SIG-M5 (cell line): ENCODE results near the gene LRRN4.

Experiments used
- DNase-seq: peaks from one replicate; lab custom pipeline; 2025; lab: John Stamatoyannopoulos, UW

LRRN4 gene

GRCh38 chr20:6030453-6031080 lies 23.3 kb downstream of the LRRN4 start:
- DNase-seq = no peak

GRCh38 chr20:6029538-6029937 lies 24.3 kb downstream of the LRRN4 start:
- no peak for DNase-seq

- DNase-seq = no peak
Observed at GRCh38 chr20:6028818-6029217, 25.0 kb downstream of the LRRN4 start.

GRCh38 chr20:6026051-6026450 lies 27.8 kb downstream of the LRRN4 start:
- DNase-seq = no peak

- no peak for DNase-seq
Observed at GRCh38 chr20:6024768-6025167, 29.1 kb downstream of the LRRN4 start.

GRCh38 chr20:6017880-6018279 lies 36.0 kb downstream of the LRRN4 start:
- DNase-seq = no peak

GRCh38 chr20:6017467-6017866 lies 36.4 kb downstream of the LRRN4 start:
- no peak for DNase-seq

- no peak for DNase-seq
Observed at GRCh38 chr20:6014957-6015356, 38.9 kb downstream of the LRRN4 start.

- DNase-seq = no peak
Observed at GRCh38 chr20:6014017-6014416, 39.8 kb downstream of the LRRN4 start.

GRCh38 chr20:6012179-6012578 lies 41.7 kb downstream of the LRRN4 start:
- no peak for DNase-seq

GRCh38 chr20:6008254-6008653 lies 45.6 kb downstream of the LRRN4 start:
- peak; percentile 82 for DNase-seq

- no peak for DNase-seq
Observed at GRCh38 chr20:6007529-6008103, 46.2 kb downstream of the LRRN4 start.

GRCh38 chr20:6007094-6007528 lies 46.7 kb downstream of the LRRN4 start:
- DNase-seq = no peak

- DNase-seq = no peak
Observed at GRCh38 chr20:6006603-6006949, 47.3 kb downstream of the LRRN4 start.

- DNase-seq = no peak
Observed at GRCh38 chr20:6000871-6001270, 53.0 kb downstream of the LRRN4 start.

GRCh38 chr20:5999783-6000182 lies 54.1 kb downstream of the LRRN4 start:
- no peak for DNase-seq

- no peak for DNase-seq
Observed at GRCh38 chr20:5996765-5997164, 57.1 kb downstream of the LRRN4 start.

- DNase-seq = no peak
Observed at GRCh38 chr20:5991623-5992441, 62.0 kb downstream of the LRRN4 start.

- DNase-seq = no peak
Observed at GRCh38 chr20:5990946-5991345, 62.9 kb downstream of the LRRN4 start.
